Fibroblast of villous mesenchyme (primary cell): ENCODE measurements around the gene PTPRN2. TPM values are rescaled to one million over a fixed set of nuclear protein-coding genes. Genes with fewer than 3 reads are reported as not detected.

Source experiments
- DNase-seq: peaks from one replicate; pipeline ENCODE4 v3.0.0-alpha.2; 2010; ENCODE audit warnings: low read depth
- H3K4me3 ChIP-seq: 2 replicates; pipeline ENCODE4 v1.5.1; 2011; ENCODE audit warnings: low read depth, mild to moderate bottlenecking, low read length
- total RNA-seq: library from RNA; depleted of rRNA; stranded (reverse); fragments of >200 nt; gene quantifications from 2 replicates; pipeline ENCODE4 v1.2.3, GENCODE V29; 2012
- TF ChIP-seq, protein P1 (sequence below): IDR thresholded peaks from 2 replicates; pipeline ENCODE4 v1.5.1; 2012; ENCODE audit warnings: low read depth, mild to moderate bottlenecking, low read length; ENCODE audit not compliant: insufficient read depth

Gene PTPRN2
- total RNA-seq, 1 donor: not detected

DNA sequence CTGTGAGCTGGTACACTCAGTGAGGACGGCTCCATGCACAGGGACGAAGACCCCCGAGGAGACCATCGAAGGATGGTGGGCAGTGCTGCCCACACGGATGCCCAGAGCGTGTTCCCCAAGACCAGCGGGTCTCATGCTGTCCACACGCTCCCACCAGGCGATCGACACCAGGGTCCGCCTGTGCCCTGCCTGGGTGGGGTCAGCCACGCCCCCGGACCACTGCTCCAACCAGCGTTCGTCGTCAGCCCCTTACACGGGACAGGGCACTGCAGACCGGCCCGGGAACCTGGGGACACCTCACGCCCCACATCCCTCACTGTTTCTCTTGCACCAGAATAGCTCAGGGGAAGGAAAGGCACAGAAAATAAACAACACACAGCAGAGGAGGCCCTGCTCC lies 1027.4 kb downstream of the PTPRN2 start:
- TF ChIP-seq, protein P1, sequence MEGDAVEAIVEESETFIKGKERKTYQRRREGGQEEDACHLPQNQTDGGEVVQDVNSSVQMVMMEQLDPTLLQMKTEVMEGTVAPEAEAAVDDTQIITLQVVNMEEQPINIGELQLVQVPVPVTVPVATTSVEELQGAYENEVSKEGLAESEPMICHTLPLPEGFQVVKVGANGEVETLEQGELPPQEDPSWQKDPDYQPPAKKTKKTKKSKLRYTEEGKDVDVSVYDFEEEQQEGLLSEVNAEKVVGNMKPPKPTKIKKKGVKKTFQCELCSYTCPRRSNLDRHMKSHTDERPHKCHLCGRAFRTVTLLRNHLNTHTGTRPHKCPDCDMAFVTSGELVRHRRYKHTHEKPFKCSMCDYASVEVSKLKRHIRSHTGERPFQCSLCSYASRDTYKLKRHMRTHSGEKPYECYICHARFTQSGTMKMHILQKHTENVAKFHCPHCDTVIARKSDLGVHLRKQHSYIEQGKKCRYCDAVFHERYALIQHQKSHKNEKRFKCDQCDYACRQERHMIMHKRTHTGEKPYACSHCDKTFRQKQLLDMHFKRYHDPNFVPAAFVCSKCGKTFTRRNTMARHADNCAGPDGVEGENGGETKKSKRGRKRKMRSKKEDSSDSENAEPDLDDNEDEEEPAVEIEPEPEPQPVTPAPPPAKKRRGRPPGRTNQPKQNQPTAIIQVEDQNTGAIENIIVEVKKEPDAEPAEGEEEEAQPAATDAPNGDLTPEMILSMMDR: no peak
- no peak for DNase-seq
- no peak overlapping the region for H3K4me3 ChIP-seq

GRCh38 chr7:157559596-157560257 lies 1027.9 kb downstream of the PTPRN2 start:
- DNase-seq: no peak
- TF ChIP-seq, protein P1: no peak

GRCh38 chr7:157558875-157559595 lies 1028.6 kb downstream of the PTPRN2 start:
- no peak overlapping the region for H3K4me3 ChIP-seq
- no peak for DNase-seq
- TF ChIP-seq, protein P1: no peak

More at GRCh38 chr7:157559596-157560257, 1027.9 kb downstream of the PTPRN2 start:
- no peak overlapping the region for H3K4me3 ChIP-seq

DNA sequence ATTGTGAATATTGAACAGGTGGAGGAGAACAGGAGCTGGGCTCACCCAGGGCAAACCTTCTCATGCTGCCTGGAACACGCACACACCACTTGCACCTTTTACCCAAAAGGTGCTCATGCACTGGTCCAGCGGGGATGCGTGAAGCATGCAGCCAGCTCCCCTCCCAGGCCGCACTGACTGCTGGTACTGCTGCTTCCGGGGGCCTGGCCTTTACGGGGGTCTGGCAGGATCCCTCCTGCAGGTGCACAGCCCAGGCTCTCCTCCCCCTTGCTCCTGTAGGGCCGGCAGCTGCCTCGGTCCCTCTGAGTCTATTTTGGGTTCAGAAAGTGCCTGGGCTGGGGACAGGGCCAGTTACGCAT lies 1029.1 kb downstream of the PTPRN2 start:
- DNase-seq: no peak
- TF ChIP-seq, protein P1: no peak
- H3K4me3 ChIP-seq: no peak overlapping the region

DNA sequence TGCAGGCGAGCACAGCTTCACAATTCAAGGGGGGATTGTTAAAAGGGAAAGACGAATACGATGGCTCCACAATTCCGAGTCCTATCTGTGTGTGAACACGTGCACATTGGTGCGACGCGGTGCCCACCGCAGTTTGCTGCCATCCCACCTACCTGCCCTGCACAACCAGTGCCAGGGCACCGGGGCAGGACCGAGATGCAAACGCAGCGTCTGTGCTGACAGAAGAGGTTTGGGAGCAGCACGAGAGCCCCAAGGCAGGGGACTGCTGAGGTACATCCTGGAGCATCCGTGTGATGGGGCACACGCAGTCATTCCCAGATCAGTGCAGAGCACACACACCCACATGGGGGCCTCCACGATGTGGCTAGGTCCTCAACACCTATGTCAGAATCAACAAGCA lies 1029.6 kb downstream of the PTPRN2 start:
- H3K4me3 ChIP-seq: no peak overlapping the region
- DNase-seq: no peak
- TF ChIP-seq, protein P1: no peak

DNA sequence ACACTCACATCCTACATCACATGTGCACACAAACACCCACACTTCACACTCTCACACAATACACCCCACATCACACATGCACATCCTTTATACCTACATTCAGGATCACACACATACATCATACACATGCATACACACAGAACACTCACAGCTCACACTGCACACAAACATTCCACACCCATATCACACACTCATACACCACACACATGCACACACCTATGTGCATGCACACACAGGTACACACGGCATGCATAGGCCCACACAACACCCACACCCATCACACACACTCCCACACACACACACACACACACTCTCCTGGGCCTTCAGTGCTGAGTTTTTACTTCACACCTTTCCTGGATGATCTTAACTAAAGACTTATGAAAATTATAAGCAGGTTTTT lies 1030.4 kb downstream of the PTPRN2 start:
- TF ChIP-seq, protein P1: no peak
- DNase-seq: no peak
- H3K4me3 ChIP-seq: no peak overlapping the region

DNA sequence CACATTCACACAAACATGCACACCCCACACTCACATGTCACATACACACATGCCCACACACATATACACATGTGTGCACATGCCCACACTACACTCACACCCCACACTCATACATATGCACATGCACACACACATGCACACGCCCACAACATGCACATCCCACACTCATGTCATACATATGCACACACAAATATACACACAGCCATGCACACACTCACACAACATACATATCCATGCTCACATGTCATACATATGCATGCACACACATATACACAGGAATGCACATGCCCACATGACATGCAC lies 1031.0 kb downstream of the PTPRN2 start:
- no peak for DNase-seq
- H3K4me3 ChIP-seq: no peak overlapping the region
- TF ChIP-seq, protein P1: no peak
